Heart right ventricle (tissue), 16 donors: ENCODE results near the gene CRYBG3. TPM values are rescaled to one million over a fixed set of nuclear protein-coding genes. Genes with fewer than 3 reads are reported as not detected.

Experiments
- ATAC-seq, 8 donors: fragments of 200-7000 bp; cut with Tn5 transposase; one replicate each; pipeline ENCODE4 v1.9.1; 2020; ENCODE audit warnings: mild to moderate bottlenecking in 8 of 8, moderate library complexity in 8 of 8, moderate number of reproducible peaks in 1 of 8
- DNase-seq, 2 donors: peaks; one replicate each; pipeline ENCODE4 v3.0.0-alpha.2; 2020
- H3K27ac ChIP-seq, 10 donors: fragments of 200-600 bp; sonication (generic) in 2 of 10; one replicate each; pipeline versions ENCODE4 v1.5.0 to v1.8.0; 2020 to 2022; ENCODE audit warnings: mild to moderate bottlenecking in 3 of 10
- H3K27me3 ChIP-seq, 7 donors: fragments of 200-600 bp; one replicate each; pipeline ENCODE4 v1.8.0; 2021 to 2022; ENCODE audit warnings: mild to moderate bottlenecking in 2 of 7
- H3K36me3 ChIP-seq, 9 donors: fragments of 200-600 bp; sonication (generic) in 1 of 9; one replicate each; pipeline versions ENCODE4 v1.5.0 to v1.8.0; 2020 to 2022; ENCODE audit warnings: mild to moderate bottlenecking in 2 of 9
- H3K4me1 ChIP-seq, 9 donors: fragments of 200-600 bp; sonication (generic) in 1 of 9; one replicate each; pipeline versions ENCODE4 v1.5.0 to v1.8.0; 2020 to 2022; ENCODE audit warnings: mild to moderate bottlenecking in 4 of 9
- H3K4me3 ChIP-seq, 10 donors: fragments of 200-600 bp; sonication (generic) in 2 of 10; one replicate each; pipeline versions ENCODE4 v1.5.0 to v1.8.0; 2020 to 2022; ENCODE audit warnings: mild to moderate bottlenecking in 7 of 10, moderate library complexity in 2 of 10
- H3K9me3 ChIP-seq, 11 donors: fragments of 200-600 bp in 10 of 11; sonication (generic) in 2 of 11; one replicate each; pipeline versions ENCODE4 v1.5.0 to v1.8.0; 2013 to 2022; ENCODE audit warnings: mild to moderate bottlenecking in 2 of 11, control low read depth in 1 of 11, moderate library complexity in 1 of 11
- WGBS, 2 donors: extraction: QIAGEN DNeasy Blood & Tissue Kit; methylation state at CpG; one replicate each; pipeline ENCODE4 v1.1.7; 2013; ENCODE audit warnings: inconsistent platforms in 1 of 2; 5-methylcytosine and 5-hydroxymethylcytosine counted together
- intact Hi-C, 10 donors: fragments of 100-400 bp; cut with DNase I; formaldehyde crosslinking; loops; one replicate each; pipeline versions ENCODE4 v1.11.1 to v1.14.2; 2022
- polyA plus RNA-seq, 2 donors: library from polyadenylated mRNA; stranded (reverse); fragments of 200-250 nt; gene quantifications; one replicate each; pipeline ENCODE4 v1.2.3, GENCODE V29; 2013
- total RNA-seq, 10 donors: library from RNA; stranded (reverse); fragmentation: NEBNext Ultra II Directional in 3 of 10; extraction: Animal tissue kit (Norgen Biotek cat#: 25700) in 3 of 10; gene quantifications; one replicate each; pipeline versions ENCODE4 v1.2.1 to v1.2.4, GENCODE V29; 2021 to 2023
- TF ChIP-seq, protein P1 (sequence below), 9 donors: fragments of 200-600 bp; sonication (generic) in 2 of 9; IDR thresholded peaks; one replicate each; pipeline versions ENCODE4 v1.5.0 to v1.8.0; 2021 to 2022; ENCODE audit warnings: antibody characterized with exemption in 9 of 9, mild to moderate bottlenecking in 5 of 9, moderate library complexity in 1 of 9
- donor health status: Arrhythmogenic right ventricular cardiomyopathy.
- donor health status: ischemic (EF 13 %, LVEDD 7.1; RV severe dilation, severe dysfunction).
- donor health status: healthy with polysubstance abuse.
- donor health status: DM: no; HTN: yes; CAD: no.
- donor health status: DM: no; HTN: no; CAD: no.
- donor health status: ischemic (EF 25% LVEDD 6.9; RV normal size, moderate dysfunction).
- donor health status: ischemic (EF 25% LVEDD 5.7; RV mildly dilated, moderate dysfunction).
- donor health status: healthy.
- donor health status: DM: yes; HTN: yes; CAD: no.
- donor health status: Ischemic cardiomyopathy.
- donor health status: ischemic (EF 35%, LVEDD 5.7; RV mildly dilated, moderate dysfunction).
- donor health status: nonischemic (EF 11% LVEDD 7.7; RV severe dilation, severe dysfunction).
- donor health status: DM: yes; HTN: yes; CAD: no.
- donor health status: PGD.
- donor health status: ischemic (EF 29% LVEDD 5.4; RV normal size, mild dysfunction).
- donor health status: nonischemic (EF 23%, LVEDD 6.1; RV moderate dilation, normal function).

Gene CRYBG3
- total and polyA plus RNA-seq, 12 donors, result 8.0 to 39.2 (median 25.5) TPM

- WGBS, 2 donors, result 70 to 76% methylated on average over 6 of the region's 6 CpGs
- H3K36me3 ChIP-seq, result peaks cover 0 to 37% (median 0%) of the 10 kb centered on the region in 9 donors
- H3K4me1 ChIP-seq, result peaks cover 0 to 14% (median 0%) of the 10 kb centered on the region in 9 donors
- no peak overlapping the region for H3K4me3 ChIP-seq
- DNase-seq, result no peak
- TF ChIP-seq, protein P1, sequence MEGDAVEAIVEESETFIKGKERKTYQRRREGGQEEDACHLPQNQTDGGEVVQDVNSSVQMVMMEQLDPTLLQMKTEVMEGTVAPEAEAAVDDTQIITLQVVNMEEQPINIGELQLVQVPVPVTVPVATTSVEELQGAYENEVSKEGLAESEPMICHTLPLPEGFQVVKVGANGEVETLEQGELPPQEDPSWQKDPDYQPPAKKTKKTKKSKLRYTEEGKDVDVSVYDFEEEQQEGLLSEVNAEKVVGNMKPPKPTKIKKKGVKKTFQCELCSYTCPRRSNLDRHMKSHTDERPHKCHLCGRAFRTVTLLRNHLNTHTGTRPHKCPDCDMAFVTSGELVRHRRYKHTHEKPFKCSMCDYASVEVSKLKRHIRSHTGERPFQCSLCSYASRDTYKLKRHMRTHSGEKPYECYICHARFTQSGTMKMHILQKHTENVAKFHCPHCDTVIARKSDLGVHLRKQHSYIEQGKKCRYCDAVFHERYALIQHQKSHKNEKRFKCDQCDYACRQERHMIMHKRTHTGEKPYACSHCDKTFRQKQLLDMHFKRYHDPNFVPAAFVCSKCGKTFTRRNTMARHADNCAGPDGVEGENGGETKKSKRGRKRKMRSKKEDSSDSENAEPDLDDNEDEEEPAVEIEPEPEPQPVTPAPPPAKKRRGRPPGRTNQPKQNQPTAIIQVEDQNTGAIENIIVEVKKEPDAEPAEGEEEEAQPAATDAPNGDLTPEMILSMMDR (IDR thresholded peaks at IDR 0.05), result no peak
- intact Hi-C loops, result loop anchor here in 1 of 10 donors (10.0 kb wide), 1 partner anchor 47 kb away; the partner anchor contains the start of gene CRYBG3
- H3K27me3 ChIP-seq, result no peaks in the 10 kb centered on the region
- peaks cover 0 to 3% (median 0%) of the 10 kb centered on the region in 11 donors for H3K9me3 ChIP-seq
- peak in 7 of 8 donors; percentile 12 to 70 (median 49) for ATAC-seq
- peak overlapping the region in 3 of 10 donors; percentile 17 to 28 (median 20) for H3K27ac ChIP-seq
Measured at GRCh38 chr3:97871801-97872524, 50.2 kb downstream of the CRYBG3 start.

DNA sequence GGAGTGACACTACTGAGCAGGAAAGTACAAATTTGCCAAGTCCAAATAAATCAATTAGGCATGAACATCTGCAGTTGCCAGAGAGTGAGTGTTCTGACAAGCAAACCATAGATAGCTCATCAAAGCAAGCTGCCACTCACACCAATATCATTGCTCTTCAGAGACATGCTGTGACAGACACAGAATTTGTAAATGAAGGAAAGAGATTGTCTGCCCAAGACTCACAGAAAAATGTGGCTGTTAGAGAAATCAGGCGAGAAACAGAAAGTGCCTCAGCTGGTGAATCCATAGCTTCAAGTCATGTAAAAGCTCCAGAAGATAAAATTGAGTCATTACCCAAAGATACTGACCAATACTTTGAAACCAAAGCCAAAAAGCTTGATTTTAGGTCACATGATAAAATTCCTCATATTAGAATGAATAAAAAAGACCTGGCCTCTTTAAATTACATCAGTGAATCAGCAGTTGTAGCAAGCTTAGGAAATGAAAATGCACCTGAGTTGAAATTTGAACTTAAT, 50.8 kb downstream of the CRYBG3 start:
- intact Hi-C loops, result loop anchor here in 1 of 10 donors (10.0 kb wide), 1 partner anchor 48 kb away; the partner anchor contains the start of gene CRYBG3
- Histone ChIP-seq H3K27ac (peak overlapping the region in 1 of 10 donors; percentile 28), H3K27me3 (no peaks in the 10 kb centered on the region), H3K4me3 (no peak overlapping the region), H3K36me3 (peaks cover 0 to 37% (median 0%) of the 10 kb centered on the region in 9 donors), H3K9me3 (peaks cover 0 to 3% (median 0%) of the 10 kb centered on the region in 11 donors), H3K4me1 (peaks cover 0 to 14% (median 0%) of the 10 kb centered on the region in 9 donors)
- WGBS, 2 donors, result 97 to 98% methylated on average over 1 of the region's 1 CpG
- DNase-seq (no peak), ATAC-seq (no peak)
- TF ChIP-seq, protein P1 (IDR thresholded peaks at IDR 0.05), result no peak

DNA sequence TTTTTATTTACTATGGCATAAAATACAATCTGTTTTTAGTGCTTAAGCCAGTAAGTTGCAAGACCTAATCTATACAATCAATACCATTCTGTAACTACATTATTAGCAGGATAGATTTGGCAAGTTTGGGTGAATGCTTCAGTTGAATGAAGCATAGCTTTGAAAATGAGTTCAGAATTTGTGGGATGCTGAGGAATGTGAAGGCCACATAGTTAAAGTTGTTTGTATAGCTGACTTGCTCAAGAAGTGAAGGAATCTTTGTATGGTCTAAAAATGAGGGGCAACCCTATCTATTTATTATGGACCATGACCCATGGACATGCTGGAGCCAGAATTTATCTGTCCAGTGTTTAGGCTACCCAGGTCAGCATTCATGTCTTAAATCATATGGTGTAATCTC, 58.5 kb downstream of the CRYBG3 start:
- H3K27ac ChIP-seq, result no peak overlapping the region
- peaks cover 0 to 65% (median 14%) of the 10 kb centered on the region in 9 donors for H3K36me3 ChIP-seq
- H3K4me1 ChIP-seq, result peaks cover 0 to 30% (median 19%) of the 10 kb centered on the region in 9 donors
- no peak overlapping the region for H3K4me3 ChIP-seq
- intact Hi-C loops, result loop anchor here in 3 of 10 donors (5.0 kb wide), 2 partner anchors 53 to 58 kb away; partner anchors contain the start of gene CRYBG3 (in 2 of the 3)
- DNase-seq, result no peak
- H3K9me3 ChIP-seq, result no peaks in the 10 kb centered on the region
- H3K27me3 ChIP-seq, result no peaks in the 10 kb centered on the region
- TF ChIP-seq, protein P1 (IDR thresholded peaks at IDR 0.05), result no peak
- no peak for ATAC-seq

- no peak overlapping the region for H3K4me3 ChIP-seq
- WGBS, 2 donors, result 69 to 71% methylated on average over 5 of the region's 5 CpGs
- no peaks in the 10 kb centered on the region for H3K27me3 ChIP-seq
- intact Hi-C loops, result loop anchor here in 3 of 10 donors (5.0 kb wide), 2 partner anchors 56 to 61 kb away; partner anchors contain the start of gene CRYBG3 (in 2 of the 3)
- H3K9me3 ChIP-seq, result no peaks in the 10 kb centered on the region
- DNase-seq, result peak in 1 of 2 donors; percentile 16
- peaks cover 0 to 84% (median 14%) of the 10 kb centered on the region in 9 donors for H3K36me3 ChIP-seq
- peak overlapping the region in 8 of 10 donors; percentile 32 to 77 (median 54) for H3K27ac ChIP-seq
- peak in 4 of 8 donors; percentile 13 to 53 (median 28) for ATAC-seq
- TF ChIP-seq, protein P1 (IDR thresholded peaks at IDR 0.05), result no peak
- peaks cover 0 to 51% (median 35%) of the 10 kb centered on the region in 9 donors for H3K4me1 ChIP-seq
Measured at GRCh38 chr3:97882975-97883598, 61.3 kb downstream of the CRYBG3 start.
